ENCODE data around the gene C6orf47. TPM values are rescaled to one million over a fixed set of nuclear protein-coding genes. Genes with fewer than 3 reads are reported as not detected.

C6orf47 gene
- total and polyA plus RNA-seq, 7 donors, result 22.2 to 32.6 (median 25.0) TPM

DNA sequence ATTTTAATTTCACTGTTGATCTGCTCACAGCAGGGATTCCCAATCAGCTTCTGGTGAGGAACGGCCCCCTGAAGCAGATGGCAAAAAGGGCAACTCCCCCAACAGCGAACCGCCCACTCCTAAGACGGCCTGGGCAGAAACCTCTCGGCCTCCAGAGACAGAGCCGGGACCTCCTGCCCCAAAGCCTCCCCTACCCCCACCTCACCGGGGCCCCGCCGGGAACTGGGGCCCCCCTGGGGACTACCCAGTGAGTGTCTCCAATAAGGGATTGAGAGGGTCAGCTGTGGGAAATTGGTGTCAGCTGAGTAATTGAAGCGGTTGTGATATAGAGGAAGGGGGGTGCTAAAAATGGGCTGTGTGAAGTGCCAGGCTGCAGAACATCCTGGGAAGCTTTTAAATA, 33.6 kb downstream of the C6orf47 start:
- peaks cover 62 to 88% (median 85%) of the 10 kb centered on the region in 4 donors for H3K36me3 ChIP-seq

DNA sequence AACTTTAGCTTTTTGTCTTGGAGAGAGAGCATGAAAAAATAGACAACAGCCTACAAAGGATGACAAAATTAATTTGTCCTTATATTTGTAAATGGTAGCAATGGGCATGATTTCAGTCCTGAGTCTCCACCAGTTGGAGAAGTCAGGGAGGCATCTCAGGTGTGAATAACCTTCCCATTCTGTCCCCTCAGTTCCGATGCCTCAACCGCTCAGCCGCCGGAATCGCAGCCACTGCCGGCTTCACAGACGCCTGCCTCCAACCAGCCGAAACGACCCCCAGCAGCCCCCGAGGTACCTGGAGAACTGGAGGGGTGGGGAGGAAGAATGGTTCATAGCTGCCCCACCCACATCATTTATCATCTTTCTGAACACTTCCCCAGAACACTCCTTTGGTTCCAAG, 36.5 kb downstream of the C6orf47 start:
- no peak overlapping the region for H3K4me3 ChIP-seq
- H3K36me3 ChIP-seq, result peaks cover 43 to 59% (median 57%) of the 10 kb centered on the region in 4 donors
- no peaks in the 10 kb centered on the region for H3K9me3 ChIP-seq
- no peaks in the 10 kb centered on the region for H3K27me3 ChIP-seq
- TF ChIP-seq POLR2AphosphoS5 (IDR thresholded peaks at IDR 0.05) (no peak), CTCF (IDR thresholded peaks at IDR 0.05) (no peak), EP300 (IDR thresholded peaks at IDR 0.05) (no peak)
- H3K27ac ChIP-seq, result no peak overlapping the region
- WGBS, 2 donors, result 86 to 94% methylated on average over 10 of the region's 10 CpGs
- H3K4me1 ChIP-seq, result peaks cover 2 to 24% (median 20%) of the 10 kb centered on the region in 4 donors
- DNase-seq, result no peak
- intact Hi-C loops (cut with DNase I), result no loop called here

More for the DNA sequence above, 33.6 kb downstream of the C6orf47 start:
- no peaks in the 10 kb centered on the region for H3K27me3 ChIP-seq
- peaks cover 0 to 11% (median 10%) of the 10 kb centered on the region in 4 donors for H3K4me1 ChIP-seq
- 95 to 96% methylated on average over 10 of the region's 10 CpGs for whole genome bisulfite sequencing, 2 donors
- no peak overlapping the region for H3K27ac ChIP-seq
- TF ChIP-seq EP300 (IDR thresholded peaks at IDR 0.05) (no peak), POLR2A (IDR thresholded peaks at IDR 0.05) (no peak), POLR2AphosphoS5 (IDR thresholded peaks at IDR 0.05) (no peak)
- no peak overlapping the region for H3K4me3 ChIP-seq
- no peak for DNase-seq
- intact Hi-C loops (cut with DNase I), result no loop called here
- no peaks in the 10 kb centered on the region for H3K9me3 ChIP-seq

GRCh38 chr6:31622684-31623091, 37.9 kb downstream of the C6orf47 start:
- TF ChIP-seq POLR2A (IDR thresholded peaks at IDR 0.05) (no peak), POLR2AphosphoS5 (IDR thresholded peaks at IDR 0.05) (no peak), EP300 (IDR thresholded peaks at IDR 0.05) (no peak), CTCF (IDR thresholded peaks at IDR 0.05) (no peak)
- intact Hi-C loops (cut with DNase I), result no loop called here

DNA sequence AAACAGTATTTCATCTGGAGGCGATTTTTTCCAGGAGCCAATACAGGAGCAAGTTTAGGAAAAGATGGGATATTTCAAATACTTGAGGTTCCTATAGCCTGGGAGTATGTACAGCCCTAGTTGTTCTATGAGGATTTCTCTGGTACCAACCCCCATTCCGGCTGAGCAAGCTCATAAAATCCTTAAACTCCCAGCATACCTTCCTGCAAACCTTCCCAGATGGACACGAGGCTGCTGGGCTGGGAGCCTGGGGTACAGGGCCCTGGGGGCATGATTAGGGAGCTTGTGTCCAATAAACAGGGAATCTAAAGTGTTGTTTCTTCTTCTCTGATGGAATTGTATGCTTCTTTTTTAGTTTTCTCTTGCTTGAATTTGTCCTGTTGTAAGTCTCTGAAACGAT, 38.6 kb downstream of the C6orf47 start:
- Histone ChIP-seq H3K4me1 (peaks cover 2 to 24% (median 20%) of the 10 kb centered on the region in 4 donors), H3K9me3 (no peaks in the 10 kb centered on the region), H3K27ac (peak overlapping the region; percentile 97 to 98 (median 98)), H3K27me3 (no peaks in the 10 kb centered on the region), H3K4me3 (peak overlapping the region; percentile 72 to 87 (median 82)), H3K36me3 (peaks cover 25 to 39% (median 36%) of the 10 kb centered on the region in 4 donors)
- intact Hi-C loops (cut with DNase I), result loop anchor here (2.0 kb wide), 1 partner anchor 31 kb away; the partner anchor contains the start of gene BAG6
- TF ChIP-seq POLR2A (IDR thresholded peaks at IDR 0.05) (no peak), EP300 (IDR thresholded peaks at IDR 0.05) (no peak), CTCF (IDR thresholded peaks at IDR 0.05) (no peak), POLR2AphosphoS5 (IDR thresholded peaks at IDR 0.05) (peak in 1 of 4 donors; percentile 16)
- WGBS, 2 donors, result 11 to 38% methylated on average over 4 of the region's 4 CpGs
- DNase-seq, result no peak

More at GRCh38 chr6:31622684-31623091, 37.9 kb downstream of the C6orf47 start:
- H3K27me3 ChIP-seq, result no peaks in the 10 kb centered on the region
- no peaks in the 10 kb centered on the region for H3K9me3 ChIP-seq
- H3K27ac ChIP-seq, result peak overlapping the region; percentile 97 to 98 (median 98)
- peaks cover 2 to 24% (median 20%) of the 10 kb centered on the region in 4 donors for H3K4me1 ChIP-seq
- 67 to 74% methylated on average over 10 of the region's 10 CpGs for WGBS, 2 donors
- H3K36me3 ChIP-seq, result peaks cover 32 to 46% (median 43%) of the 10 kb centered on the region in 4 donors
- no peak overlapping the region for H3K4me3 ChIP-seq
- no peak for DNase-seq

DNA sequence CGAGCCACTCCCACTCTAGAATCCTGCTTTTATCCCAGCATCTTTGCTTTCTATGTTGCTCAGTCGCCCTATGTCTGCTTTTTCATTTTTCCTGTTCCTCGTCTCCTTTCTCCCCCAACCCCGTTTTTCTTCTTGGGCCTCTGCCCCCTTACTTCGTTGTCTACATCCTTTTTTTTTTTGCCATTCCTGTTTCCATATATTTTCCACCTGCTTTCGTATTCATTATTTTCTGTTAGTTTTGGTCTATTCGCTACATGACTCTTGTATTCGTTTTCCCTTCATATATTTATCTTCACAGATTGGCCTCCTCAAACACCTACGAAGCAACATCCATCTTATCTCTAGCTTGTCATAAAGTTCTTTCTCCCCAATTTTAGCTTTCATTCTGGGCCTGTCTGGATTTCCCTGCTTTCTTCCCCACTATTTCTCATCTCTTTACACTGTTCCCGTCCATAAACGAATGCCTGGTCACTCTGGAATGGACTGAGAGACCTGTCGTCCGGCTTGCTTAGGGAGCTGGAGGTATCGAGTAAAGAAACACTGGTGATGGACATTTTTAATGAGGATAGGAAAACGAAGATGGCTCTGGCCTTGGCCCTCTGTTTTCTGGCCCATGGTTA, 39.1 kb downstream of the C6orf47 start:
- peaks cover 23 to 33% (median 31%) of the 10 kb centered on the region in 4 donors for H3K36me3 ChIP-seq
- no peaks in the 10 kb centered on the region for H3K27me3 ChIP-seq
- DNase-seq, result no peak
- H3K4me1 ChIP-seq, result peaks cover 2 to 24% (median 20%) of the 10 kb centered on the region in 4 donors
- intact Hi-C loops (cut with DNase I), result loop anchor here (2.0 kb wide), 1 partner anchor 31 kb away; the partner anchor contains the start of gene BAG6
- 4 to 16% methylated on average over 15 of the region's 15 CpGs for WGBS, 2 donors
- peak overlapping the region; percentile 97 to 98 (median 98) for H3K27ac ChIP-seq
- H3K9me3 ChIP-seq, result no peaks in the 10 kb centered on the region
- TF ChIP-seq EP300 (IDR thresholded peaks at IDR 0.05) (no peak), POLR2A (IDR thresholded peaks at IDR 0.05) (no peak), CTCF (IDR thresholded peaks at IDR 0.05) (no peak), POLR2AphosphoS5 (IDR thresholded peaks at IDR 0.05) (no peak)
- H3K4me3 ChIP-seq, result peak overlapping the region; percentile 72 to 87 (median 82)

All from sigmoid colon (tissue), 7 donors.